Medulla oblongata (tissue), 1 donor: Measurements from ENCODE around the gene MAP2K7.
"Not testable (repeated sequence)": the region's sequence is repeated elsewhere in the genome, so short reads cannot be mapped to it uniquely, and the experiment has no call there.

Experiments used
- DNase-seq: peaks from one replicate; pipeline ENCODE4 v3.0.0-alpha.2; 2015; ENCODE audit errors: extremely low spot score

MAP2K7 gene

GRCh38 chr19:7931221-7932061 lies 27.8 kb downstream of the MAP2K7 start:
- DNase-seq = no peak

- no peak for DNase-seq
Measured at GRCh38 chr19:7932276-7932929, 28.7 kb downstream of the MAP2K7 start.

- DNase-seq = no peak
Measured at GRCh38 chr19:7932930-7933300, 29.2 kb downstream of the MAP2K7 start.

GRCh38 chr19:7933411-7933810 lies 29.7 kb downstream of the MAP2K7 start:
- no peak for DNase-seq

GRCh38 chr19:7933828-7934725 lies 30.4 kb downstream of the MAP2K7 start:
- no peak for DNase-seq

GRCh38 chr19:7934766-7935165 lies 31.1 kb downstream of the MAP2K7 start:
- no peak for DNase-seq

GRCh38 chr19:7940841-7941240 lies 37.2 kb downstream of the MAP2K7 start:
- no peak for DNase-seq

GRCh38 chr19:7941895-7942596 lies 38.4 kb downstream of the MAP2K7 start:
- DNase-seq = no peak

GRCh38 chr19:7942981-7943443 lies 39.3 kb downstream of the MAP2K7 start:
- no peak for DNase-seq

- peak; percentile 100 for DNase-seq
Measured at GRCh38 chr19:7943444-7944176, 39.9 kb downstream of the MAP2K7 start, which contains the start of gene TIMM44. TSS of gene TIMM44 (minus strand) at chr19:7943666. CDS start at chr19:7943651, 15 bp downstream.

GRCh38 chr19:7944177-7944761 lies 40.6 kb downstream of the MAP2K7 start:
- peak; percentile 97 for DNase-seq

- no peak for DNase-seq
Measured at GRCh38 chr19:7947939-7948338, 44.3 kb downstream of the MAP2K7 start.

GRCh38 chr19:7953060-7953459 lies 49.4 kb downstream of the MAP2K7 start:
- no peak for DNase-seq

- no peak for DNase-seq
Measured at GRCh38 chr19:7953576-7953975, 49.9 kb downstream of the MAP2K7 start.

- no peak for DNase-seq
Measured at GRCh38 chr19:7955696-7956095, 52.0 kb downstream of the MAP2K7 start.

- DNase-seq = no peak
Measured at GRCh38 chr19:7959211-7959610, 55.5 kb downstream of the MAP2K7 start.

GRCh38 chr19:7961082-7961481 lies 57.4 kb downstream of the MAP2K7 start:
- not testable (repeated sequence) for DNase-seq

- DNase-seq = no peak
Measured at GRCh38 chr19:7961920-7962626, 58.4 kb downstream of the MAP2K7 start.

GRCh38 chr19:7962644-7963268 lies 59.1 kb downstream of the MAP2K7 start:
- DNase-seq = no peak
